Naive thymus-derived CD4-positive, alpha-beta T cell (primary cell): ENCODE results near the gene OR8G1. TPM values are rescaled to one million over a fixed set of nuclear protein-coding genes. Genes with fewer than 3 reads are reported as not detected.

ENCODE experiments used
- ATAC-seq: fragments of 150-1000 bp; cut with Tn5 transposase; 2 replicates; pipeline ENCODE4 v1.10.0; 2021; ENCODE audit warnings: mild to moderate bottlenecking, moderate library complexity
- CTCF ChIA-PET: fragments of 350-600 bp; sonication (Branson Sonifier 250); formaldehyde crosslinking; loops from one replicate; lab custom pipeline; 2021; ENCODE audit warnings: antibody characterized with exemption; lab: Charles Lee
- POLR2A ChIA-PET: fragments of 350-600 bp; sonication (Branson Sonifier 250); formaldehyde crosslinking; loops from one replicate; lab custom pipeline; 2021; ENCODE audit warnings: antibody characterized with exemption, inconsistent platforms; lab: Charles Lee
- DNase-seq, 9 donors: peaks; one replicate each; pipeline versions ENCODE4 v3.0.0 to v3.0.0-alpha.2; 2020 to 2022; ENCODE audit warnings: mixed read lengths in 1 of 9
- H3K27ac ChIP-seq: one replicate; pipeline ENCODE4 v1.7.0; 2013; ENCODE audit warnings: mild to moderate bottlenecking, low read depth, low read length, moderate library complexity
- H3K27me3 ChIP-seq, 2 donors: one replicate each; pipeline ENCODE4 v1.7.0; 2013; ENCODE audit warnings: low read length in 2 of 2, mild to moderate bottlenecking in 2 of 2, moderate library complexity in 2 of 2; ENCODE audit not compliant: control insufficient read depth in 2 of 2, insufficient read depth in 2 of 2
- H3K36me3 ChIP-seq, 3 experiments: 1 replicate in 2 of 3; 2 replicates in 1 of 3; pipeline ENCODE4 v1.7.0; 2013; ENCODE audit warnings: low read length in 3 of 3, mild to moderate bottlenecking in 3 of 3, moderate library complexity in 1 of 3; ENCODE audit not compliant: insufficient read depth in 3 of 3, control insufficient read depth in 2 of 3
- H3K4me1 ChIP-seq, 2 donors: one replicate each; pipeline ENCODE4 v1.7.0; 2013; ENCODE audit warnings: low read length in 2 of 2, mild to moderate bottlenecking in 2 of 2, moderate library complexity in 1 of 2; ENCODE audit not compliant: control insufficient read depth in 2 of 2, insufficient read depth in 2 of 2
- H3K4me3 ChIP-seq: 2 replicates; pipeline ENCODE4 v1.7.0; 2013; ENCODE audit warnings: mild to moderate bottlenecking, low read length
- H3K9me3 ChIP-seq, 3 experiments: 1 replicate in 2 of 3; 2 replicates in 1 of 3; pipeline ENCODE4 v1.7.0; 2013; ENCODE audit warnings: low read length in 3 of 3; ENCODE audit not compliant: control insufficient read depth in 2 of 3
- H3K27ac Mint-ChIP-seq, 9 donors: one replicate each; pipeline ENCODE4 v1.8.0; 2020 to 2022; ENCODE audit warnings: mixed read lengths in 9 of 9, mild to moderate bottlenecking in 8 of 9, moderate library complexity in 5 of 9, inconsistent platforms in 2 of 9
- H3K27me3 Mint-ChIP-seq, 5 donors: one replicate each; pipeline ENCODE4 v1.8.0; 2021 to 2022; ENCODE audit warnings: mixed read lengths in 5 of 5, mild to moderate bottlenecking in 1 of 5
- H3K36me3 Mint-ChIP-seq, 5 donors: one replicate each; pipeline ENCODE4 v1.8.0; 2020 to 2022; ENCODE audit warnings: mixed read lengths in 5 of 5, mild to moderate bottlenecking in 3 of 5, inconsistent platforms in 1 of 5
- H3K4me1 Mint-ChIP-seq, 7 donors: one replicate each; pipeline ENCODE4 v1.8.0; 2020 to 2022; ENCODE audit warnings: mixed read lengths in 7 of 7, mild to moderate bottlenecking in 3 of 7, inconsistent platforms in 1 of 7
- H3K4me3 Mint-ChIP-seq, 10 donors: one replicate each; pipeline ENCODE4 v1.8.0; 2020 to 2022; ENCODE audit warnings: mild to moderate bottlenecking in 10 of 10, mixed read lengths in 10 of 10, moderate library complexity in 6 of 10, inconsistent platforms in 2 of 10
- H3K9me3 Mint-ChIP-seq, 11 donors: one replicate each; pipeline ENCODE4 v1.8.0; 2020 to 2022; ENCODE audit warnings: mixed read lengths in 11 of 11, mild to moderate bottlenecking in 4 of 11, inconsistent platforms in 1 of 11, moderate library complexity in 1 of 11
- intact Hi-C, 2 donors: fragments of 100-400 bp; cut with micrococcal nuclease; formaldehyde crosslinking; loops; one replicate each; pipeline ENCODE4 v1.15.1; 2023
- polyA plus RNA-seq, 2 donors: library from polyadenylated mRNA; unstranded; fragments of 300-500 nt; fragmentation: Illumina TruSeq; gene quantifications; one replicate each; pipeline ENCODE4 v1.2.3, GENCODE V29; 2021
- total RNA-seq, 6 experiments: library from RNA in 5 of 6; stranded (reverse) in 5 of 6; gene quantifications; 1 replicate in 5 of 6; 2 replicates in 1 of 6; pipeline ENCODE4 v1.2.3 and lab custom pipeline; 2021 to 2026

The OR8G1 gene, protein sequence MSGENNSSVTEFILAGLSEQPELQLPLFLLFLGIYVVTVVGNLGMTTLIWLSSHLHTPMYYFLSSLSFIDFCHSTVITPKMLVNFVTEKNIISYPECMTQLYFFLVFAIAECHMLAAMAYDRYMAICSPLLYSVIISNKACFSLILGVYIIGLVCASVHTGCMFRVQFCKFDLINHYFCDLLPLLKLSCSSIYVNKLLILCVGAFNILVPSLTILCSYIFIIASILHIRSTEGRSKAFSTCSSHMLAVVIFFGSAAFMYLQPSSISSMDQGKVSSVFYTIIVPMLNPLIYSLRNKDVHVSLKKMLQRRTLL
- total RNA-seq: not detected
- polyA plus RNA-seq: not detected
- total RNA-seq (lab: John Stamatoyannopoulos, UW): not detected

DNA sequence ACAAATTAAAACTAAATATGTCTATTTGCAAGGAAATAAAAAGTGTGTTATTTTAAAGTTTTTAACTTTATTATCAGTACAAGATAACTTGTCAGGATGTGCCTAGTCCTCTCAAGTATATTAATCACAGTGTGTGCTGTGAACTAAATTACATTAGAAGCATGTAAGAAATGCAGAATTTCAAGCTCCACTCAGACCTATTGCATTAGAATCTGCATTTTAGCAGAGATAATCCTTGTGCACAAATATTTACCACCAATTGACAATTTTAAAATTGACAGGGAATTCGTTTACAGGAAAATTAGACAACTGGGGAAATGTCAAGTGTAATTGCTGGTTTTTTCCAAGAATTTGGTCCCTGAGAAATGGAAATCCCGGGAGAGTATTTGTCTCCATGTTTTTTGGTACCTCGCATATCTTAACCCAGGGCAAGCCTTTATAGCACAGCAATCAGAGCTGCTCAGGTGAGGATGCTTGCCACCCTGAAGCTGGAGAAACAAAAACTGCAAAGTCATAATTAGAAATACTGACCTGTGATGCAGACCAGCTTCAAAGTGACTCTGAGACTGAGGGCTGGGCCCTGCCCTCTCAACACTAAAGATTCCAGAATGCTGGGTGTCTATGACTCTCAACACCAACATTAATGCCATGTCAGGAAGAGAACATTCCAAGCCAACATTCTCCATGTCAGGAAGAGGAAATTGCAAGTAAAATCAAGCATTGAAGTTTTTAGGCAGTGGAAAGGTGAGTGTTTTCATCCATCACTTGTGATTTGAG, at the start of gene OR8G1:
TSS of gene OR8G1 (plus strand) at position 475 of the 777 bp plus-strand sequence. CDS start 8,581 bp downstream, outside the sequence.
- ATAC-seq (no peak), DNase-seq (no peak)
- Histone ChIP-seq H3K36me3 (no peaks in the 10 kb centered on the region), H3K9me3 (no peaks in the 10 kb centered on the region), H3K4me3 (no peak within 1 kb of the TSS), H3K27ac (no peak within 1 kb of the TSS), H3K27me3 (no peaks in the 10 kb centered on the region), H3K4me1 (no peaks in the 10 kb centered on the region)
- Mint-ChIP-seq H3K4me3 (no peak within 1 kb of the TSS), H3K27me3 (peaks cover 0 to 21% (median 9%) of the 10 kb centered on the region in 5 donors), H3K4me1 (no peaks in the 10 kb centered on the region), H3K27ac (no peak within 1 kb of the TSS), H3K9me3 (peaks cover 0 to 13% (median 0%) of the 10 kb centered on the region in 11 donors), H3K36me3 (no peaks in the 10 kb centered on the region)
- ChIA-PET POLR2A (no interaction called here), CTCF (interaction anchor here (1.1 kb wide), 1 partner anchor 43 kb away, joined by 3 read pairs; no protein-coding TSS in a partner anchor)
- intact Hi-C loops: no loop called here

DNA sequence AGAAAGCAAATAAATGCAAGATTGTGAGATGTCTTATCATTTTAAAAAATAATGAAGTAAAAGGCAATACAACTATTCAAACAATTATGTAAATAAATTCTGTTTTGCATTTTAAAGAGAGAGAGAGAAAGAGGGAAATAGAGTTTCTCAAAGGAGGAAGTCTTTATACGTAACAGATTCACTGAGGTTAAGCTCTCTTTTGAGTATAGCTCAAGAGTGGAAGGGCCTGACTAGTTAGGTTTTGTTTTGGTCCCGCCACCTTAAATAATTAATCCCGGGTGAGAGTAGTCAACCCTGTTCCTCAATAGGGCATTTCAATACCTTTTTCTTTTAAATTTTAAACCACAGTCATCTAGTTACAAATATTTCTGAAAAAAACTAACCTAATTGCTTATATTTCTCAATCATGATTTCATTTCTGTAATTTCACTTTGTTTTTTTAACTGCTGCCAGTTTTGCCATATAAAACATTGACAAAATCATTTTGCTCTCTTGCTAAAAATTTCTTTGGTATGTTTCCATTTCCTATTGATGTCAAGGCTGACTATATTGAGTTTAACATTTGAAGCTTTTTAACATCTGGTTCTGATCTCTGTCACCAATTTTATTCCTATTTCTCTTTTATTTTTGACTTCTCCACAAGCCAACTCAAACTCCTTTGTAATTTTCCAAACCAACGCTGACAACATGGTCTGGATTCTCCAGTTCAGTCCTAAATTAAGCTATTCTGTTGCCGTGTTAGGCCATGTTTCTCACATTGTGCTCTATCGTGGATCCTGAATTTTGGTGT, 47.5 kb upstream of the OR8G1 start:
- Mint-ChIP-seq H3K4me1 (peaks cover 0 to 2% (median 0%) of the 10 kb centered on the region in 7 donors), H3K27me3 (peaks cover 5 to 26% (median 15%) of the 10 kb centered on the region in 5 donors), H3K36me3 (no peaks in the 10 kb centered on the region), H3K4me3 (no peak overlapping the region), H3K27ac (no peak overlapping the region), H3K9me3 (no peaks in the 10 kb centered on the region)
- Histone ChIP-seq H3K27me3 (no peaks in the 10 kb centered on the region), H3K4me3 (no peak overlapping the region), H3K9me3 (no peaks in the 10 kb centered on the region), H3K4me1 (no peaks in the 10 kb centered on the region), H3K36me3 (no peaks in the 10 kb centered on the region), H3K27ac (no peak overlapping the region)
- ATAC-seq: no peak
- ChIA-PET CTCF (interaction anchor here (0.8 to 3.8 kb wide), 4 partner anchors 10 to 901 kb away, joined by 3 to 26 read pairs (median 3); no protein-coding TSS in a partner anchor), POLR2A (no interaction called here)
- intact Hi-C loops: loop anchor here in 1 of 2 donors (10.0 kb wide), 1 partner anchor 549 kb away; no protein-coding TSS in a partner anchor
- no peak for DNase-seq

DNA sequence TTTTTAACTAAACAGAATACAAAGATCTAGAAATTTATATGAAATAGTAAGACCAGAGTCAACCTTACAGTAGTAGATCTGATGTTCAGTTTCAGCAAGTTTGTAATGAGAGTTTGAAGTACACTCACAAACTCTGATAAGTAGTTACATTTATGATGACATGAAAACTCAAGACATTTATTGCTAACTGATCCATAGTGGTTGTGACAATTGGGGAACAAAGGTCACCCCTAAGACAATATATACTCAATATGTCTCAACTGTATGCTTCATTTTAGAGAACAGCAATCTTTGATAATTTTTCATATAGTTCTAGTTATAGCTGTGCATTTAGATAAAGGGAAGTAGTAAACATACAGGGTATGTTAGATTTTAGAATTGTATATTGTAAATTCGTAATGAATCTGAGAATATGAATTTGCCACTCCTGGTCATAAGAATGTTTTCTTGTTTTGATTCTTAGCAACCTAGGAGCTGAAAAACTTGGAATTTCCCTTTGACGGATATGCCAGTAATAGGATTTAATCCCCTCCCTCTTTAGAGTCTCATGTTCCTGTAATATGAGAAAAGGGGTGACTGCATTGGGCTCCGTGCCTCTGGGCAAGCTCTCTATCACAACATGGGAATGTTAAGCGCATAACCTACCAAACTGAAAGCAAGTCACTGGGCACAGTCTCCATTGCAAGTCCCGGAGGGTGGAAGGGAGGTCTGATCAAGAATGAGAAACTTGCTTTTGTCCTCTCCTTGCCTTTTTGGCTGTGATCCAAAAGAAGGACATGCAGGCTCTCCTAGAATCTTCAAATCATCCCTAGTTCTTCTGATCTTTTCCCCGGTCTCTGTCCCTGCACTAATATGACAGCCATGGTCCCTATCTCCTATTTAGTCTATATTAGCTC, 46.4 kb upstream of the OR8G1 start:
- H3K27ac ChIP-seq: no peak overlapping the region
- intact Hi-C loops: loop anchor here (1.0 to 10.0 kb wide), 3 partner anchors 86 to 550 kb away; no protein-coding TSS in a partner anchor
- POLR2A ChIA-PET: no interaction called here
- H3K36me3 ChIP-seq: no peaks in the 10 kb centered on the region
- no peaks in the 10 kb centered on the region for H3K4me1 ChIP-seq
- no peak for DNase-seq
- Mint-ChIP-seq H3K4me1 (peaks cover 0 to 2% (median 0%) of the 10 kb centered on the region in 7 donors), H3K36me3 (no peaks in the 10 kb centered on the region), H3K27me3 (peaks cover 3 to 25% (median 13%) of the 10 kb centered on the region in 5 donors), H3K4me3 (no peak overlapping the region), H3K9me3 (no peaks in the 10 kb centered on the region), H3K27ac (no peak overlapping the region)
- ATAC-seq: no peak
- H3K9me3 ChIP-seq: no peaks in the 10 kb centered on the region
- CTCF ChIA-PET: interaction anchor here (0.8 to 3.8 kb wide), 3 partner anchors 9 to 124 kb away, joined by 3 to 26 read pairs (median 3); no protein-coding TSS in a partner anchor
- no peak overlapping the region for H3K4me3 ChIP-seq
- H3K27me3 ChIP-seq: no peaks in the 10 kb centered on the region

DNA sequence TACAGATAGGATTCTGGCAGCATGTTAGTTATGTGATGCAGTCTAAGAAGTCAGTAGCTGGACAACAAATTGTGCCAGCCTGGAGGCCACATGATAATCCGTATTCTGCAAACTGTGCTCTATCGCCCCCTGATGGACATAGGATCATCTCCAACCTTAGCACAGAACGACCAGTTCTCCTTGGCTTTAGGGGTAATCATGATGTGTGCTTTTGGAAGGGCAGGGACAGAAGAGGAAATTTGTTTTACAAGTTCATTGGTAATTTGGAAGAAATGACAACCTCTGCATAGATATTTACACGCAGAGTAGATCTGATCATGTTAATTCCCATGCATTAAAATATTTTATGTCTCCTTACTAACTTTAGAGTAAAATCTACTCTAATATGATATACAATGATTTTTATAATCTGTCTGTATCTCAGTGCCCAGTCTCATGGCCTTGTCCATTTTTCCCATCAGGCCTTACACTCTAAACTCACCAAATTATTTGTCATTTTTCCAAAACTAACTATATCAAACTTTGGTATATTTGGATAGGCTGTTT, 45.6 kb upstream of the OR8G1 start:
- intact Hi-C loops: loop anchor here (1.0 to 10.0 kb wide), 3 partner anchors 87 to 550 kb away; no protein-coding TSS in a partner anchor
- ATAC-seq (peak; percentile 83), DNase-seq (peak in 6 of 9 donors; percentile 14 to 34 (median 26))
- H3K4me3 Mint-ChIP-seq: no peak overlapping the region
- no peaks in the 10 kb centered on the region for H3K36me3 Mint-ChIP-seq
- CTCF ChIA-PET: interaction anchor here (1.2 to 3.8 kb wide), 2 partner anchors 8 to 125 kb away, joined by 3 to 26 read pairs; no protein-coding TSS in a partner anchor
- H3K4me1 ChIP-seq: no peaks in the 10 kb centered on the region
- H3K27me3 ChIP-seq: no peaks in the 10 kb centered on the region
- H3K4me3 ChIP-seq: no peak overlapping the region
- H3K27me3 Mint-ChIP-seq: peaks cover 0 to 24% (median 12%) of the 10 kb centered on the region in 5 donors
- H3K9me3 Mint-ChIP-seq: no peaks in the 10 kb centered on the region
- POLR2A ChIA-PET: no interaction called here
- H3K27ac ChIP-seq: no peak overlapping the region
- H3K9me3 ChIP-seq: no peaks in the 10 kb centered on the region
- peaks cover 0 to 2% (median 0%) of the 10 kb centered on the region in 7 donors for H3K4me1 Mint-ChIP-seq
- H3K36me3 ChIP-seq: no peaks in the 10 kb centered on the region
- H3K27ac Mint-ChIP-seq: no peak overlapping the region

DNA sequence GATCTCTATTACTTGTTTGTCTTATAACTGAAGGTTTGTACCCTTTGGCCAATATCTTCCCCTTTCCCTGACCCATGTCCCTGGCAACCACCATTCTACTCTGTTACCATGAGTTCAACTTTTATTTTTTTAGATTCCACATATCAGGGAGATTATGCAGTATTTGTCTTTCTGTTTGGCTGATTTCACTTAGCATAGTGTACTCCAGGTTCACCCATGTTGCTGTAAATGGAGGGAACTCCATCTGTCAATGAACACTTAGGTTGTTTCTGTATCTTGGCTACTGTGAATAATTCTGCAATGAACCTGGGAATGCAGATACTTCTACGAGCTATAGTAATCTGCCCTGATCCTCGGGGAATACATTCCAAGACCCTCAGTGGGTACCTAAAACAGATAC, 42.9 kb upstream of the OR8G1 start:
- no peaks in the 10 kb centered on the region for H3K9me3 ChIP-seq
- ChIA-PET POLR2A (no interaction called here), CTCF (interaction anchor here (1.1 to 1.7 kb wide), 2 partner anchors 43 to 126 kb away, joined by 3 to 6 read pairs; partner anchors contain the start of gene OR8G1)
- peaks cover 0 to 2% (median 0%) of the 10 kb centered on the region in 7 donors for H3K4me1 Mint-ChIP-seq
- intact Hi-C loops: loop anchor here in 1 of 2 donors (10.0 kb wide), 1 partner anchor 553 kb away; no protein-coding TSS in a partner anchor
- H3K27ac ChIP-seq: no peak overlapping the region
- no peaks in the 10 kb centered on the region for H3K36me3 ChIP-seq
- no peaks in the 10 kb centered on the region for H3K9me3 Mint-ChIP-seq
- no peak overlapping the region for H3K27ac Mint-ChIP-seq
- H3K4me3 ChIP-seq: no peak overlapping the region
- ATAC-seq (no peak), DNase-seq (no peak)
- H3K36me3 Mint-ChIP-seq: no peaks in the 10 kb centered on the region
- H3K27me3 Mint-ChIP-seq: peaks cover 0 to 15% (median 12%) of the 10 kb centered on the region in 5 donors
- no peak overlapping the region for H3K4me3 Mint-ChIP-seq
- no peaks in the 10 kb centered on the region for H3K27me3 ChIP-seq
- no peaks in the 10 kb centered on the region for H3K4me1 ChIP-seq
